ENCODE data around the gene GIN1. TPM values are rescaled to one million over a fixed set of nuclear protein-coding genes. Genes with fewer than 3 reads are reported as not detected.

GIN1 gene
- total RNA-seq, 4 donors from 2014 or later: 4.4 to 10.4 (median 7.2) TPM

GRCh38 chr5:103112910-103113309, 7.0 kb downstream of the GIN1 start:
- Histone ChIP-seq H3K36me3 (no peaks in the 10 kb centered on the region), H3K9me3 (no peaks in the 10 kb centered on the region), H3K27ac (replicated peaks in 1 of 4) (no peak overlapping the region), H3K4me1 (peaks cover 0 to 6% (median 4%) of the 10 kb centered on the region in 4 donors), H3K27me3 (no peaks in the 10 kb centered on the region), H3K4me3 (no peak overlapping the region)
- DNase-seq (ENCODE audit: extremely low spot score): no peak
- TF ChIP-seq POLR2AphosphoS5 (IDR thresholded peaks at IDR 0.05) (no peak), POLR2A (IDR thresholded peaks at IDR 0.05; ENCODE audit: low read depth) (no peak), EP300 (IDR thresholded peaks at IDR 0.05) (no peak)
- TF ChIP-seq, protein P1, sequence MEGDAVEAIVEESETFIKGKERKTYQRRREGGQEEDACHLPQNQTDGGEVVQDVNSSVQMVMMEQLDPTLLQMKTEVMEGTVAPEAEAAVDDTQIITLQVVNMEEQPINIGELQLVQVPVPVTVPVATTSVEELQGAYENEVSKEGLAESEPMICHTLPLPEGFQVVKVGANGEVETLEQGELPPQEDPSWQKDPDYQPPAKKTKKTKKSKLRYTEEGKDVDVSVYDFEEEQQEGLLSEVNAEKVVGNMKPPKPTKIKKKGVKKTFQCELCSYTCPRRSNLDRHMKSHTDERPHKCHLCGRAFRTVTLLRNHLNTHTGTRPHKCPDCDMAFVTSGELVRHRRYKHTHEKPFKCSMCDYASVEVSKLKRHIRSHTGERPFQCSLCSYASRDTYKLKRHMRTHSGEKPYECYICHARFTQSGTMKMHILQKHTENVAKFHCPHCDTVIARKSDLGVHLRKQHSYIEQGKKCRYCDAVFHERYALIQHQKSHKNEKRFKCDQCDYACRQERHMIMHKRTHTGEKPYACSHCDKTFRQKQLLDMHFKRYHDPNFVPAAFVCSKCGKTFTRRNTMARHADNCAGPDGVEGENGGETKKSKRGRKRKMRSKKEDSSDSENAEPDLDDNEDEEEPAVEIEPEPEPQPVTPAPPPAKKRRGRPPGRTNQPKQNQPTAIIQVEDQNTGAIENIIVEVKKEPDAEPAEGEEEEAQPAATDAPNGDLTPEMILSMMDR (IDR thresholded peaks at IDR 0.05): no peak
- 95% methylated on average over 2 of the region's 2 CpGs for WGBS
- intact Hi-C loops (cut with DNase I): loop anchor here (10.0 kb wide), 1 partner anchor 328 kb away; no protein-coding TSS in a partner anchor

GRCh38 chr5:103111468-103111867, 8.5 kb downstream of the GIN1 start:
- 76% methylated on average over 2 of the region's 2 CpGs for WGBS
- peaks cover 0 to 10% (median 6%) of the 10 kb centered on the region in 4 donors for H3K36me3 ChIP-seq
- DNase-seq (ENCODE audit: extremely low spot score): no peak
- no peaks in the 10 kb centered on the region for H3K9me3 ChIP-seq
- TF ChIP-seq EP300 (IDR thresholded peaks at IDR 0.05) (no peak), POLR2A (IDR thresholded peaks at IDR 0.05; ENCODE audit: low read depth) (no peak), POLR2AphosphoS5 (IDR thresholded peaks at IDR 0.05) (no peak)
- TF ChIP-seq, protein P1 (IDR thresholded peaks at IDR 0.05): no peak
- H3K4me1 ChIP-seq: peaks cover 0 to 3% (median 0%) of the 10 kb centered on the region in 4 donors
- H3K27ac ChIP-seq (replicated peaks in 1 of 4): no peak overlapping the region
- no peak overlapping the region for H3K4me3 ChIP-seq
- H3K27me3 ChIP-seq: no peaks in the 10 kb centered on the region
- intact Hi-C loops (cut with DNase I): loop anchor here (10.0 kb wide), 1 partner anchor 327 kb away; no protein-coding TSS in a partner anchor

GRCh38 chr5:103110403-103110802, 9.5 kb downstream of the GIN1 start:
- intact Hi-C loops (cut with DNase I): loop anchor here (10.0 kb wide), 1 partner anchor 326 kb away; no protein-coding TSS in a partner anchor

DNA sequence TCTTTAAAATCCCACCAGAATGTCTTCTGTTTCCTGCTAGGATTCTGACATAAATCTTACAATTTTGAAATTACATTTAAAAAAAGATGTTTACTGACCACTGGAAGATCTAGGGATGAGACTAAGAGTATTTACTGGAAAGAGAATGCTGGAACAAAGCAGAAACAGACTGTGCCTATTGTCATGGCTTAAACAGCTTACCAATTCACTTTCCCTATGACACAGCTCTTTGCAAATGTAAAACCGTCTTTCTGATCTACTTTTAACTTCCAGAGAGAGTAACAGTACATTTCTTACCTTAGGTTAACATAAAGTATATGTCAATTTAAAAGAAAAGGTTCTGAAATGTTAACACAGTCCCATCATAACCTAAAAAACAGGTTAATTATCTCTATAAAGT, 10.7 kb downstream of the GIN1 start:
- no peak overlapping the region for H3K27ac ChIP-seq (replicated peaks in 1 of 4)
- H3K4me1 ChIP-seq: peaks cover 0 to 3% (median 0%) of the 10 kb centered on the region in 4 donors
- H3K36me3 ChIP-seq: peaks cover under 1 to 15% (median 10%) of the 10 kb centered on the region in 4 donors
- 81% methylated on average over 1 of the region's 1 CpG for WGBS
- H3K4me3 ChIP-seq: no peak overlapping the region
- no peaks in the 10 kb centered on the region for H3K9me3 ChIP-seq
- TF ChIP-seq POLR2AphosphoS5 (IDR thresholded peaks at IDR 0.05): no peak
- no peak for TF ChIP-seq POLR2A (IDR thresholded peaks at IDR 0.05; ENCODE audit: low read depth)
- TF ChIP-seq, protein P1 (IDR thresholded peaks at IDR 0.05): no peak
- TF ChIP-seq EP300 (IDR thresholded peaks at IDR 0.05): no peak
- intact Hi-C loops (cut with DNase I): no loop called here
- no peak for DNase-seq (ENCODE audit: extremely low spot score)
- no peaks in the 10 kb centered on the region for H3K27me3 ChIP-seq

More at GRCh38 chr5:103110403-103110802, 9.5 kb downstream of the GIN1 start:
- H3K36me3 ChIP-seq: peaks cover 0 to 10% (median 6%) of the 10 kb centered on the region in 4 donors
- H3K4me3 ChIP-seq: no peak overlapping the region
- no peak for DNase-seq (ENCODE audit: extremely low spot score)
- no peaks in the 10 kb centered on the region for H3K9me3 ChIP-seq
- 98% methylated on average over 2 of the region's 2 CpGs for WGBS
- no peak overlapping the region for H3K27ac ChIP-seq (replicated peaks in 1 of 4)
- no peak for TF ChIP-seq POLR2A (IDR thresholded peaks at IDR 0.05; ENCODE audit: low read depth)
- TF ChIP-seq POLR2AphosphoS5 (IDR thresholded peaks at IDR 0.05): no peak
- TF ChIP-seq, protein P1 (IDR thresholded peaks at IDR 0.05): no peak
- no peak for TF ChIP-seq EP300 (IDR thresholded peaks at IDR 0.05)
- H3K27me3 ChIP-seq: no peaks in the 10 kb centered on the region
- H3K4me1 ChIP-seq: peaks cover 0 to 3% (median 0%) of the 10 kb centered on the region in 4 donors

DNA sequence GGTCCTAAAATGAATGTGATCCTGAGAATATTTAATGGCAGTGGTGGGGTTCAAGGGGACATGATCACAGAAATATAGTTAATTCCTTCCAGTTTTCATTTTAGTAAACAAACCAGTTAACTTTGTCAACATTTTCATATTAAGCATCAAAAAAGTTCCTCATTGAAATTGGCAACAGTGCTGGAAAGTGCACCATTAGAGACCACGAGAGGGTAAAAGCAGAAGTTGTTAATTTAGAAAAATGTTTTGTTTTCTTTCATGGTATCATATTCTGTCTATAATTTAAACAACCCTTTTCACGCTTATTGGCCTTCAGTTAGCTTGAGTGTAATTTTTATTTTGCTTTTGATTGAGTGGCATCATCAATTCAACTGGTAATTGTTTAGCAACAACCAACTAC, 11.9 kb downstream of the GIN1 start:
- 64% methylated on average over 2 of the region's 2 CpGs for WGBS
- no peak for TF ChIP-seq POLR2AphosphoS5 (IDR thresholded peaks at IDR 0.05)
- intact Hi-C loops (cut with DNase I): no loop called here

More for the DNA sequence above, 11.9 kb downstream of the GIN1 start:
- peaks cover 11 to 24% (median 16%) of the 10 kb centered on the region in 4 donors for H3K36me3 ChIP-seq
- DNase-seq (ENCODE audit: extremely low spot score): no peak
- no peaks in the 10 kb centered on the region for H3K27me3 ChIP-seq
- H3K4me1 ChIP-seq: peaks cover 0 to 3% (median 0%) of the 10 kb centered on the region in 4 donors
- H3K4me3 ChIP-seq: no peak overlapping the region
- no peaks in the 10 kb centered on the region for H3K9me3 ChIP-seq
- H3K27ac ChIP-seq (replicated peaks in 1 of 4): no peak overlapping the region
